Measurements from ENCODE around the gene GALNT9.
"Not testable (repeated sequence)": the region's sequence is repeated elsewhere in the genome, so short reads cannot be mapped to it uniquely, and the experiment has no call there.

The GALNT9 gene

GRCh38 chr12:132278401-132279183 is 50.8 kb downstream of the GALNT9 start:
- DNase-seq, result no peak

DNA sequence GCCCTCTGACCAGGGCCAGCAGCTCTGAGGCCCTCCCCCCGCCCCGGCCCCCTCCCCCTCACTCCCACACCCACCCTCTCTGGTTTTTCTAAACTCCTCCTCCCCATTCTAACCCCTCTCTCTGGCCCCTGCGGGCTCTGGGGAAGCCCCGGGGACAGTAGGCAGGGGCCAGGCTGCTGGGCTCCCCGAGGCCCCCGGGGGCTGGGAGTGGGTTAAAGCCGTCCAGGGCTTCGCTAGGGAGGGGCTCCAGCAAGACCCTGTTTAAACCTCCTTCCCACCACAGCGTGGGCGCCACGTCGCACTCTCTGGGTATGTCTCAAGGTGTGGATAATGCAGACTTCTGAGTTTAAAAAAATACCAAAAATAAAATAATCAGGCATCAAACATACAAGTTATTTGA is 51.4 kb downstream of the GALNT9 start:
- no peak for DNase-seq

GRCh38 chr12:132277374-132277941 is 51.9 kb downstream of the GALNT9 start:
- DNase-seq, result no peak

- DNase-seq, result no peak
These were observed 52.5 kb downstream of the GALNT9 start for GRCh38 chr12:132276827-132277373.

- DNase-seq, result no peak
These were observed 53.1 kb downstream of the GALNT9 start for GRCh38 chr12:132276066-132276826.

GRCh38 chr12:132275631-132276030 is 53.8 kb downstream of the GALNT9 start:
- no peak for DNase-seq

GRCh38 chr12:132275110-132275531 is 54.3 kb downstream of the GALNT9 start:
- no peak for DNase-seq

DNA sequence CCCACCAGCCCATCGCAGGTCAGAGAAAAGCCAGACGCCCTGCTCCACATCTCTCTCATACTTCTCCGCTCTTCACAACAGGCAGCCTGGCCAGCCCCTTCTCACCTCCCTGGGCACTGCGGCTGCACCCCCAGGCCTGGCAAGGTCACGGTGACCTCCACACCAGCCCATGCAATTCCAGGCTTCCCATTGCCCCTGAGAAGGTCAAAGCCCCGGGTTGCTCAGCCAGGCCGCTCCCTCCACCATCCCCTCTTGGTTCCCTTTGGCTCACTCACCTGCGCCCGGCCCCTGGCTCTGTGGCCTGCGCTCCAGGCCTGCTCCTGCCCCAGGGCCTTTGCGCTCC is 55.4 kb downstream of the GALNT9 start:
- no peak for DNase-seq

DNA sequence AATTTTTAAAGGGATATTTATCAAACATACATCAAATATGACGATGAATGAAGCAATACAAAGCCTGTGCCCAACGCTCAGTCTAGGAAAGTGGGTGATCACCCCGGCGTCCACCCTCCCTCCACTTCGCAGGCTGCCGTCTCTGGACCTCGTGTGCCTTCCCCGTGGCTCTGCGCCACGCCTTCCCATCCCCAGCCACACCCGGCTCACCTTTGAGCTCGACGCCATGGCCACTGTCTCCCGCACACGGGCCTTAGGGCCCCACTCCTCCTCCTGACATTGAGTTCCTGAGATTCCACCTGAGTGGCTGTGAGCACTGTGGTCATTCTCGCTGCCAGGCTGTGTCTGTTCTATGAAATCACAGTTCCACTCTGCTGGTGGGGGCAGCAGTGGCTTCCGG is 56.7 kb downstream of the GALNT9 start:
- DNase-seq, result no peak

- DNase-seq, result no peak
These were observed 57.7 kb downstream of the GALNT9 start for GRCh38 chr12:132271755-132272092.

GRCh38 chr12:132270969-132271754 is 58.2 kb downstream of the GALNT9 start:
- DNase-seq, result no peak

GRCh38 chr12:132270516-132270915 is 58.9 kb downstream of the GALNT9 start:
- DNase-seq, result no peak

DNA sequence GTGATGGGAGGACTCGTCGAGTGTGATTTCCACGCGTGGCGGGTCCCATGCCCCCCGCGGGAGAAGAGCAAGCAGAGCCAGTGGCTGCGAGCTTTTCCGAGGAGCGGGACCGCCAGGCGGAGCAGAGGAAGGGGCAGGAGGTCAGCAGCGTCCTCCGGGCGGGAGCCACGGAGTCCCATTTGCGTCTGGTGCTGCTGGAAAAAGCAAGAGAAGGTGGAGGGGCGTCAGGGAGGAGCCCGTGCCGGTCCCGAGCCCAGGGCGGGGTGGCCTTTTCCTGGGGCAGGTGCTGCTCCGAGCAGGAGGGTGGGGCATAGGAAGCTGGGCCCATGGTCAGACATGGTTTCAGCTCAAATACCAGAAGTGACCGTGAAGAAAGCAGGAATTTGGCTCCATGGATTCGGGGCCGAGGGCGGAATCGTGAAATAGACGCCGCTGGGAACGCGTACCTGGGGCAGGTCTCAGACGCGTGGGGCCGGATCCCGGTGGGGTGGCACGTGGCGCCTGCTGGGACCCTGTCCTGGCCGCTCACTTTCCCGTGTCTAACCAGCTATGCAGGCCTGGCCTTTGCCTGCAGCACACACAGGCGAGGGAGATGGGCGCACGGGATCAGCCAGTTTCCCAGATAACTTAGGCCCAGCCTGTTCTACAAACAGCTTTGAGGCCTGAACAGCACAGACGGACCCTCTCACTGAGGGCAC is 60.0 kb downstream of the GALNT9 start:
- DNase-seq, result no peak

- no peak for DNase-seq
These were observed 60.7 kb downstream of the GALNT9 start for GRCh38 chr12:132268674-132269073.

DNA sequence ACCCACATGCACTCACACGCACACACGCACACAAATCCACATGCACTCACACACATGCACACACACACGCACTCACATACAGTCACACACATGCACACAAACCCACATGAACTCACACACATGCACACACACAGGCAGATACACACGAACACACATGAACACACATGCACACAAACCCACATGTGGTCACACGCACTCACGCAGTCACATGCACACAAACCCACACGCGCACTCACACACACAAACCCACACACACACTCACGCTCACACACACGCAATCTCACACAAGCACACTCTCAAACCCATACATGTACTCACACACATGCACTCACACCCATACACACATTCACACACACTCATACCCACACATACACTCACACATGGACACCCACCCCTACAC is 61.5 kb downstream of the GALNT9 start:
- no peak for DNase-seq

DNA sequence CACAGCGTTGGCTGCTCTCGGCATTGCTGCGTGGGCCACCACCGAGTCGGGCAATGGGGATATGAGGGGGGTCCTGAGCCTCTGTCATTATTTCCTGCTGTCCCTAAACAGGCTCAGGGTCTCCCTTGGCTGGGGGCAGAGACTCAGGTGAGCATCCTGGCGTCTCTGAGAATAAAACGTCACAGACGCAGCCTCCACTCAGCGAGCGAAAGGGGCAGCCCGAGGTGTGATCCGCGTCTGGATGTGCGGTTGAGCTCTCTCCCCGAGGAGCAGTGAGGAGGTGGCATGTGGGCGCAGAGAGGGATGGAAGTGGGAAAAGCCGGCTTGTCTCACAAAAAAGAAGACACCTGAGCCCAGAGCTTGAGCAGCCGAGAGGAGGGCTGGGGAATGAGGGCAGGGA is 62.6 kb downstream of the GALNT9 start:
- DNase-seq, result no peak

DNA sequence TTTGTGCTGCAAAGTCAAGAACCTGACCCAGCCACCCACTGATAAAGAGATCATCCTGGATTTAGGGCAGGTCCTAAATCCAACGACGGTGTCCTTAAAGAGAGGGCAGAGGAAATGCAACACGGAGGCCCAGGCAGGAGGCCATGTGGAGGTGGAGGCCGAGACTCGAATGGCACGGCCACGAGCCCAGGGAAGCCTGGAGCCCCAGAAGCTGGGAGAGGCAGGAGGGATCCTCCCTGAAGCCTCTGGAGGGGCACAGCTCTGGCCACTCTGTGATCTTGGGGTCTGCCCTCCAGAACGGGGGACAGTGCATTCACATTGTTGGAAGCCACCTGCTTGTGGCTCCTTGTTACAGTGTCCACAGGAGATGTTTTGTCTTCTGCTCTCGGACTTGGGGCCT is 63.0 kb downstream of the GALNT9 start:
- no peak for DNase-seq

GRCh38 chr12:132265822-132266221 is 63.6 kb downstream of the GALNT9 start:
- not testable (repeated sequence) for DNase-seq

GRCh38 chr12:132265056-132265800 is 64.2 kb downstream of the GALNT9 start:
- no peak for DNase-seq

GRCh38 chr12:132264086-132265010 is 65.0 kb downstream of the GALNT9 start:
- no peak for DNase-seq

Data from amniotic stem cell (primary cell).